ENCODE data around the gene ADRM1. TPM values are rescaled to one million over a fixed set of nuclear protein-coding genes. Genes with fewer than 3 reads are reported as not detected.

Gene ADRM1
- total RNA-seq, 4 donors from 2014 or later: 97.7 to 164 (median 111) TPM

DNA sequence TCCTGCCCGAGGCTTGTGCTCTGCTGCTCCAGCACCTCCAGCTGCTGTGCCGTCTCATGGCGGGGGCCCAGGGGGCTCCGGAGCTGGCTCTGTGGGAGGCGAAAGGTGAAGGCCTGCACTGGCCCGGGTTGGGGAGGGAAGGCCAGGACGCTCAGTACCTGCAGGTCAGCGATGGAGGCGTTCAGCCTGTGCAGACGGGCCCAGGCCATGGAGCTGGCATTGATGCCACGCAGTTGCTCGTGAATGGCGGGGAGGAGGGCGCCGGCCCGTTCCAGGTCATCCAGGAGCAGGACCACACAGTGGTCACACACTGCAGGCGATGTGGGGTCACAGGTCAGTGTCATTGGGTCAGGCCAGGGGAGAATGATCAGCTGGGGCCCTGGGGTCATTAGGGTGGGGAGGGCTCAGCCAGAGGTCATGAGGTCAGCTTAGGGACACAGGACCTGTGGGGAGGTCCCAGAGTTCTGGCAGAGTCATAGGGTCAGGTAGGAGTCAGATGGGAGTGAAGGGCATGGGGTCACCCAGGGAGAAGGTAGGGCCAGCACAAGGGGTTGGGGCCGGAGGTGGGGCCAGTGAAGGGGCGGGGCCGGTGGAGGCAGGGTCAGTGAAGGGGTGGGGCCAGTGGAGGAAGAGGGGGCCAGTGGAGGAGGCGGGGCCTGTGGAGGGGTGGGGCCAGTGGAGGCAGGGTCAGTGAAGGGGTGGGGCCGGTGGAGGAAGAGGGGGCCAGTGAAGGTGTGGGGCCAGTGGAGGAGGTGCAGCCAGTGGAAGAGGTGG lies 18.0 kb downstream of the ADRM1 start:
- ATAC-seq (ENCODE audit: low FRiP score): no peak
- TF ChIP-seq, protein P1, sequence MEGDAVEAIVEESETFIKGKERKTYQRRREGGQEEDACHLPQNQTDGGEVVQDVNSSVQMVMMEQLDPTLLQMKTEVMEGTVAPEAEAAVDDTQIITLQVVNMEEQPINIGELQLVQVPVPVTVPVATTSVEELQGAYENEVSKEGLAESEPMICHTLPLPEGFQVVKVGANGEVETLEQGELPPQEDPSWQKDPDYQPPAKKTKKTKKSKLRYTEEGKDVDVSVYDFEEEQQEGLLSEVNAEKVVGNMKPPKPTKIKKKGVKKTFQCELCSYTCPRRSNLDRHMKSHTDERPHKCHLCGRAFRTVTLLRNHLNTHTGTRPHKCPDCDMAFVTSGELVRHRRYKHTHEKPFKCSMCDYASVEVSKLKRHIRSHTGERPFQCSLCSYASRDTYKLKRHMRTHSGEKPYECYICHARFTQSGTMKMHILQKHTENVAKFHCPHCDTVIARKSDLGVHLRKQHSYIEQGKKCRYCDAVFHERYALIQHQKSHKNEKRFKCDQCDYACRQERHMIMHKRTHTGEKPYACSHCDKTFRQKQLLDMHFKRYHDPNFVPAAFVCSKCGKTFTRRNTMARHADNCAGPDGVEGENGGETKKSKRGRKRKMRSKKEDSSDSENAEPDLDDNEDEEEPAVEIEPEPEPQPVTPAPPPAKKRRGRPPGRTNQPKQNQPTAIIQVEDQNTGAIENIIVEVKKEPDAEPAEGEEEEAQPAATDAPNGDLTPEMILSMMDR (IDR thresholded peaks at IDR 0.05): no peak
- no peak for DNase-seq (ENCODE audit: low spot score)

DNA sequence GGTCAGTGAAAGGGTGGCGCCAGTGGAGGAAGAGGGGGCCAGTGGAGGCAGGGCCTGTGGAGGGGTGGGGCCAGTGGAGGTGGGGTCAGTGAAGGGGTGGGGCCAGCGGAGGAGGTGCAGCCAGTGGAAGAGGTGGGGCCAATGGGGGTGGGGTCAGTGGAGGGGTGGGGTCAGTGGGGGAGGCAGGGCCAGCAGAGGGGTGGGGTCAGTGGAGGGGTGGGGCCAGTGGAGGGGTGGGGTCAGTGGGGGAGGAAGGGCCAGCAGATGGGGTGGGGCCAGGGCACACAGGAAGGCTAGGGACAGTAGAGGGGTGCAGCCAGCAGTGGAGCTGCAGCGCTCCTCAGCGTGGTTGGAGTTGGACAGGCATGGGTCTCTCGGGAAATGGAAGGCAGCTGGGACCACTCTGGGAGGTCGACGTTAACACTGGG lies 18.7 kb downstream of the ADRM1 start:
- DNase-seq (ENCODE audit: low spot score) (no peak), ATAC-seq (ENCODE audit: low FRiP score) (no peak)
- TF ChIP-seq, protein P1 (IDR thresholded peaks at IDR 0.05): no peak

DNA sequence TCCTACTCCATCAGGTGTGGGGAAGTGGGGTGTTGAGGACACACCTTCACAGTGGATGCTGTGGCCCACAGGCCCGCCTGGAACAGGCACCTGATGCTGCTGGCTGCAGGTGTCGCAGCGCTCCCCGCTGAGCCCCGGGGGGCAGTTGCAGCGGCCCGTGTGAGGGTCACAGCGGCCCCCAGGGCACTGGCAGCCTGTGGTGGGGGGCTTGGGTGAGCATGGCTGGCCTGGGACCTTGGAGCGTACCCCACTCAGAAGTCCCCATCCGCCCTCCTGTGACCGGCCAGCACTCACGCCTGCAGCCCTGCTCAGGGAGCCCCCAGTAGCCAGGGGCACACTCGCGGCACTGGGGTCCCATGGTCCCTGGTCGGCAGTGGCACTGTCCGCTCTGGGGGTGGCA lies 19.2 kb downstream of the ADRM1 start:
- TF ChIP-seq, protein P1 (IDR thresholded peaks at IDR 0.05): no peak
- ATAC-seq (ENCODE audit: low FRiP score): no peak
- no peak for DNase-seq (ENCODE audit: low spot score)

DNA sequence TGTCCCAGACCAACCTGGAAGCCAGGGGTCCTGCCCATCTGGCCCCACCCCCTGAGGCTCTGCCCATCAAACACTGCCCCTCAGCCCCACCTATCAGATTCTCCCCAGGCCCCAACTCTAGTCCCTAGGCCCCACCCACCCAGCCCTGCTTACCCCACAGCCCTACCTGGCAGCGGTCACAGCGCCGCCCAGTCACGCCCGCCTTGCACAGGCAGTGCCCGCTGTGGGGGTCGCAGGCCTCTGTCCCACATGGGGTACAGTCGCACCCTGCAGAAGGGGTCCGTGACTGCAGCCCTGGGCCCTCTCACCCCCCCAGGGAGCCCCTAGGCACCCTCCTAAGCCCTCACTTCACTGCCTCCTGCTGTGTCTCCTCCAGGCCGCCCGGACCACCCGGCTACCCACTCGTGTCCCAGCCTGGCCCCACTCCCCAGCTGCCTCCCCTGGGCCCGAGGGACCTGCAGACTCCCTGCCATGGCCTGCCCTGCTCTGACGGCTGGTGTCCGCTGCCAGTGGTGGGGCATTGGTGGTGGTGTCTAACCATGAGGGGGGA lies 19.8 kb downstream of the ADRM1 start:
- TF ChIP-seq, protein P1 (IDR thresholded peaks at IDR 0.05): no peak
- no peak for ATAC-seq (ENCODE audit: low FRiP score)
- DNase-seq (ENCODE audit: low spot score): no peak

DNA sequence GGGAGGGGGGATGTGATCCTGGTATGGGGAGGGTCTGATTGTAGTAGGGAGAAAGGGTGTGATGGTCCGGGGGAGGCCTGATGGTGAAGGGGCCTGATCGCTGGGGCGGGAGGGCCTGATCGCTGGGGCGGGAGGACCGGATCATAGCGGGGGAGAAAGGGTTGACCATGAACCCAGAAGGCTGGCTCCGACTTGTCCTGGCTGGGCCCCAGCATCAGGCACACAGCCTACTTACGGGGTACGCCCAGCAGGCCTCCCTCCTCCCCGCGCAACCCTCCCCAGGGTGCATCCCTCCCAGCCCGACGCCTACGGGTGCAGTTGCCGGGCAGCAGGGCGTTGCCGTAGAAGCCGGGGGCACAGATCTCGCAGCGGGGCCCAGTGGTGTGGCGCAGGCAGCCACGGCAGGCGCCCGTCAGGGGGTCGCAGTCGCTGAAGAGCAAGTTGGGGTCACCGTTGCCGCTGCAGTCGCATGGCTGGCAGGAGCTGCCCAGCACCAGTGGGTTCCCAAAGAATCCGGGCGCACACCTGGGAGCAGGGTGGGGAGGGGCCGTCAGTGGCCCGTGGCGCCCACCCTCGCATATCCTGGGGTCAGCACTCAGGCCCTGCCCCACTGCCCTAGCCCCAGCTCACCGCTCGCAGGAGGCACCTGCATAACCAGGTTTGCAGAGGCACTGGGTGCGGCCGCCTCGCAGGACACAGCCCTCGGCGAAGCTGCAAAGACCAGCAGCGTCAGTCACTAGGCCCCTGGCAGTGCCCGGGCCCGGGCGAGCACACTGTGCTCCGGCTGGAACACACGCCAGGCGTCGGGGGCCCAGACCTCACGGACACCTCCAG lies 20.6 kb downstream of the ADRM1 start:
- TF ChIP-seq, protein P1 (IDR thresholded peaks at IDR 0.05): no peak
- ATAC-seq (ENCODE audit: low FRiP score): no peak
- DNase-seq (ENCODE audit: low spot score): no peak

DNA sequence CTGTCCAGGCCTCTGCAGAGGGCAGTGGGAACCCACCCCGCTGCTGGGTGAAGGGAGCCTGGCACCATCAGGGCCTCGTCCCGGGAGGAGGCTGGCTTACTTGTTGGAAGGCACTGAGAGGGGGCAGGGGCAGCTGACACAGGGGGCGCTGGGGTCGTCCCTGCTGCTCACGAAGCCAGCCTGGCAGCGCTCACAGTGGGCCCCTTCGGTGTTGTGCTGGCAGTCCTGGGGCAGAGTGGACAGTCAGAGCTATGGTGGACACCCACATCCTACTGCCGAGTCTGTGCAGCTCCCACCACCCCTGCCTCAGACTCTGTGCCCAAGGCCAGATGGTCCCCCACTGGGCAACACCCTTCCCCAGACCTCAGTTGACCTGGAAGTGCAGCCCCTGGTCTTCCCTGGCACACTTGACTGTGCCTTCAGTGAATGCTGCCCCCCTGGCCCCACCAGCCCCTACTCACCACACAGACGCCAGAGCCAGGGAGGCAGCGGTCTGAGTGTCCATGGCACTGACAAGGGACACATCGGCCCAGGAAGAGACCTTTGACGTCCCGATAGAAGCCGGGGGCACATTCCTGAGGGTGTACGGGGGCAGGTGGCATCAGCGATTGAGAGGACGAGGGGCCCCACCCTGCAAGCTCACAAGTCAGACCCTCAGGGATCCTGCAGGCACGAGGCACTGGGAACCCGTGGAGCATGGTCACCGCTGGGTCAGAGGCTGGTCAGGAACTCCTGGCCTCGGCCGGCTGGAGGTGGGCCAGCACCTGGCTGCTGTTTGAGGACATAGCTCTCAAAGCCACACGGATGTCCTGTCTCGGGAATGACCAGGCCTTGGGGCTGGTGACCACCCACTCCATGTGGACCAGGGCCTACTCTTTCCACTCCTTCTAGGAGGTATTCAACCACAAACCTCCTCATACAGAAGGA lies 21.4 kb downstream of the ADRM1 start:
- DNase-seq (ENCODE audit: low spot score) (no peak), ATAC-seq (ENCODE audit: low FRiP score) (no peak)
- TF ChIP-seq, protein P1 (IDR thresholded peaks at IDR 0.05): no peak
